HG03442 (cell line): ENCODE data around the gene MPZ.
"Not testable (repeated sequence)": the region's sequence is repeated elsewhere in the genome, so short reads cannot be mapped to it uniquely, and the experiment has no call there.

ENCODE experiments used
- ATAC-seq: cut with Tn5 transposase; IDR thresholded peaks from one replicate; pipeline ENCODE4 v1.9.1; 2021; ENCODE audit warnings: mild to moderate bottlenecking, moderate library complexity; ENCODE audit not compliant: unreplicated experiment

MPZ gene

GRCh38 chr1:161257109-161257508, 52.7 kb downstream of the MPZ start:
- ATAC-seq = not testable (repeated sequence)

- ATAC-seq = not testable (repeated sequence)
Measured at GRCh38 chr1:161255955-161256520, 53.7 kb downstream of the MPZ start.

GRCh38 chr1:161255302-161255701, 54.5 kb downstream of the MPZ start:
- ATAC-seq = not testable (repeated sequence)
